Type B pancreatic cell (in vitro differentiated cells): Measurements from ENCODE around the gene PRPSAP1. TPM values are rescaled to one million over a fixed set of nuclear protein-coding genes. Genes with fewer than 3 reads are reported as not detected.

ENCODE experiments used
- DNase-seq: peaks from one replicate; pipeline ENCODE4 v3.0.0; 2021; ENCODE audit warnings: mixed read lengths; ENCODE audit not compliant: unreplicated experiment; ENCODE audit errors: extremely low spot score
- H3K27ac Mint-ChIP-seq: 2 replicates; pipeline ENCODE4 v1.8.0; 2021; ENCODE audit warnings: mild to moderate bottlenecking, mixed read lengths
- H3K27me3 Mint-ChIP-seq: 2 replicates; pipeline ENCODE4 v1.8.0; 2021; ENCODE audit warnings: mixed read lengths
- H3K36me3 Mint-ChIP-seq: 2 replicates; pipeline ENCODE4 v1.8.0; 2021; ENCODE audit warnings: mixed read lengths
- H3K4me1 Mint-ChIP-seq: one replicate; pipeline ENCODE4 v1.8.0; 2021; ENCODE audit warnings: mixed read lengths; ENCODE audit not compliant: unreplicated experiment
- H3K4me3 Mint-ChIP-seq: 2 replicates; pipeline ENCODE4 v1.8.0; 2021; ENCODE audit warnings: mild to moderate bottlenecking, mixed read lengths
- H3K9me3 Mint-ChIP-seq: 2 replicates; pipeline ENCODE4 v1.8.0; 2021; ENCODE audit warnings: mixed read lengths
- CTCF ChIP-seq: fragments of 200-600 bp; sonication (generic); conservative IDR thresholded peaks from 2 replicates; pipeline ENCODE4 v1.5.0; 2021; ENCODE audit warnings: antibody characterized with exemption, mild to moderate bottlenecking
- total RNA-seq: library from RNA; stranded (reverse); gene quantifications from 2 replicates; pipeline ENCODE4 v1.2.1, GENCODE V29; 2021; ENCODE audit warnings: low replicate concordance

The PRPSAP1 gene
- total RNA-seq, 1 donor from 2014 or later, result 82.0 TPM

DNA sequence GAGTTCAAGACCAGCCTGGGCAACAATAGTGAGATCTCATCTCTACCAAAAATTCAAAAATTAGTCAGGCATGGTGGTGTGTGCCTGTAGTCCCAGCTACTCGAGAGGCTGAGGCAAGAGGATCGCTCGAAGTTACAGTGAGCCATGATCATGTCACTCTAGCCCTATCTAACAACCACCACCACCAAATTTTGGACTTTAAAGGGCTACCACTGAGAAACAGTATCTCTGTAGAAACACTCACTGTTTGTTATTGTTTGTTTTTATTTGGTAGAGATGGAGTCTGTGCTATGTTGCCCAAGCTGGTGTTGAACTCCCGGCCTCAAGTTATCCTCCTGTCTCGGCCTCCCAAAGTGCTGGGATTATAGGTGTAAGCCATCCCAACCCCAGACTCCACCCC is 89.8 kb downstream of the PRPSAP1 start:
- Mint-ChIP-seq H3K27ac (peak overlapping the region; percentile 95), H3K9me3 (no peaks in the 10 kb centered on the region), H3K27me3 (no peaks in the 10 kb centered on the region), H3K36me3 (peaks cover 6% of the 10 kb centered on the region), H3K4me3 (peak overlapping the region; percentile 85), H3K4me1 (peaks cover 42% of the 10 kb centered on the region)
- no peak for DNase-seq
- TF ChIP-seq CTCF, result no peak

DNA sequence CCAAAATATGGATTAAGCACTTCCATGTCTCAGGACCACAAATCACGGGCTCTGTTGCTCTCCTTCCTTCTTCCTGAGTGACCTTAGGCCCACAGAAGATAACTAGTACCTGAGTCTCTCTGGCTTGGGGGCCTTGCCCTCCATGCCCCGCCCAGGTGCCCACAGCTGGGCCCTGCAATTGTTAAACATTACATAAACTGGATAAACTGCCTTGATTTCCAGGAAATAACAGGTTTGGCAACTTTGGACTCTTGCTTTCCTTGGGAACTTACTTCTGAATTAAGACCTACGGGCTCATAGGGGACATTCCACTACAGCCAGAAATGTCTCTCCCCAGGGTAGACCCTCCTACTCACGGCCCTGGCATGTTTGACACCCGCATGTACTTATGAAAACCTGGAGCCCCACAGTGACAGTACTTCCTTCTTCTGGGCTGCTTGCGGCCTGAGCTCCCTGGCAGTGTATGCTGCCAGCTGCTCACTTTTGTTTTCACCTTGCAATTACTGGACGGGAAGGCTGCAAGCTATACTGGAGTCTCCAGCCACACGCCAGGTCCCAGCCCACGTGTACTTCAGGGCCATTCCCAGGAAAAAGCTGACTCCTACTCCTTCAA is 90.9 kb downstream of the PRPSAP1 start:
- no peaks in the 10 kb centered on the region for H3K27me3 Mint-ChIP-seq
- H3K4me3 Mint-ChIP-seq, result peak overlapping the region; percentile 74
- H3K36me3 Mint-ChIP-seq, result peaks cover 2% of the 10 kb centered on the region
- no peaks in the 10 kb centered on the region for H3K9me3 Mint-ChIP-seq
- DNase-seq, result no peak
- peak overlapping the region; percentile 95 for H3K27ac Mint-ChIP-seq
- peaks cover 42% of the 10 kb centered on the region for H3K4me1 Mint-ChIP-seq
- TF ChIP-seq CTCF, result no peak

DNA sequence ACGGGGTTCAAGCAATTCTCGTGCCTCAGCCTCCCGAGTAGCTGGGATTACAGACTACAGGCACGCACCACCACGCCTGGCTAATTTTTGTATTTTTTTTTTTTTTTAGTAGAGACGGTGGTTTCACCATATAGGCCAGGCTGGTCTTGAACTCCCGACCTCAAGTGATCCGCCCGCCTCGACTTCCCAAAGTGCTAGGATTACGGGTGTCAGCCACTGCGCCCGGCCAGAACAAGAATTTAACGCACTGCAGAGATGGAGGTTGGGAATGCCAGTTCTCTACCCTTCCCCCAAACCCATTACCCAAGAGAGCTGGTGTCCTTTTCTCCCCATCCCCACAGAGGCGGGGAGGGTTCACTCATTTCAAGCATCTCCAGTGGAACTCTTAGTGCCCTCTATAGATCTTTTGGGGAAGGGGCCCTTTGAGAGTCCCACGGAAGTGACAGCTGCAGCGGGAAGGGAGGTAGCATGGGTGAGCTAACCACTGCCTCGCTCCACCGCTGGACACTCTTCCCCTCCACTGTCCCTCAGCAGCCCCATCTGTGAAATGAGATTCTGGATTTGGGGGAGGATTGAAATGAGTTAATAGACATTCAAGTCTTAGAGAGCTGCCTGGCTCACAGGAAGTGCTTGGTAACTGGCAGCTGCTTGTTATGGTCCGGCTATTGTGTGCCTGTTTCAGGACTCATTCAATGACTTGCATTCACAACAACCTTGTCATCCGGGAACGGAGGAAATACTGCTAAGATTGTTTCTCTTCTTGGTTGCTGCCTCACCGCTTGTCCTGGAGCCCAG is 92.1 kb downstream of the PRPSAP1 start:
- DNase-seq, result no peak
- H3K4me1 Mint-ChIP-seq, result peaks cover 40% of the 10 kb centered on the region

DNA sequence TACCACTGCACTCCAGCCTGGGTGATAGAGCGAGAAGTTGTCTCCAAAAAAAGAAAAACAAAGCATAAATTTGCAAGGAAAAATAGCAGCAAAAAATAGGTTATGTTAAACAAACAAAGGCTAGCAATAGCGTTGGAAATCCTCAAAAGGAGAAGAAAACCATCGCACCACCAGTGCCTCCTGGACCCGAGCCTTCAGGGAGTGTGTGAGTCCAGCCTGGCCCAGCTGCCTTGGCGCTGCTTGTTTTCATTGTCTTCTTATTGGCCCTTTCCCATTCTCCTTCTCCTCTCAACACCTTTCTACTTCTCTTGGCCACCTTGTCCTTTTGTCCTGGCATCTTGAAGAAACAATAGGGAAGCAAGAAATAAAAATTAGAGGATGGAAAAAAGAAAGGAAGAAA is 93.0 kb downstream of the PRPSAP1 start:
- no peaks in the 10 kb centered on the region for H3K9me3 Mint-ChIP-seq
- no peak for TF ChIP-seq CTCF
- peak overlapping the region; percentile 65 for H3K27ac Mint-ChIP-seq
- no peak for DNase-seq
- no peaks in the 10 kb centered on the region for H3K36me3 Mint-ChIP-seq
- H3K4me3 Mint-ChIP-seq, result no peak overlapping the region
- H3K27me3 Mint-ChIP-seq, result no peaks in the 10 kb centered on the region
- H3K4me1 Mint-ChIP-seq, result peaks cover 43% of the 10 kb centered on the region

More for the DNA sequence above, 92.1 kb downstream of the PRPSAP1 start:
- Mint-ChIP-seq H3K36me3 (no peaks in the 10 kb centered on the region), H3K27ac (peak overlapping the region; percentile 95), H3K9me3 (no peaks in the 10 kb centered on the region), H3K4me3 (no peak overlapping the region), H3K27me3 (no peaks in the 10 kb centered on the region)
- TF ChIP-seq CTCF, result no peak

DNA sequence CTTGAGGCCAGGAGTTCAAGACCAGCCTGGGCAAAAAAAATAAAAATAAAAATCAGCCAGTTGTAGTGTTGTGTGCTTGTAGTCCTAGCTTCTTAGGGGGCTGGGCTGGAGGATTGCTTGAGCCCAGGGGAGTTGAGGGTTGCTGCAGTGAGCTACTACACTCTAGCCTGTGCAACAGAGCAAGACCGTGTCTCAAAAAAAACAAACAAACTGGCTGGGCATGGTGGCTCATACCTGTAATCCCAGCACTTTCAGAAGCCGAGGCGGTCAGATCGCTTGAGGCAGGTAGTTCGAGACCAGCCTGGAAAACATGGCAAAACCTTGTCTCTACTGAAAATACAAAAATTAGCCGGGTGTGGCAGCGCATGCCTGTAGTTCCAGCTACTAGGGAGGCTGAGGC is 93.5 kb downstream of the PRPSAP1 start:
- peaks cover 47% of the 10 kb centered on the region for H3K4me1 Mint-ChIP-seq
- peak overlapping the region; percentile 96 for H3K27ac Mint-ChIP-seq
- no peaks in the 10 kb centered on the region for H3K9me3 Mint-ChIP-seq
- no peaks in the 10 kb centered on the region for H3K36me3 Mint-ChIP-seq
- no peaks in the 10 kb centered on the region for H3K27me3 Mint-ChIP-seq
- no peak overlapping the region for H3K4me3 Mint-ChIP-seq
- DNase-seq, result no peak
- TF ChIP-seq CTCF, result no peak

Other genes with a start within 250 kb of the PRPSAP1 start
- gene FOXJ1, start 212.7 kb downstream of the PRPSAP1 start, total RNA-seq, result 5.3 and 18.2 TPM in 2 replicates
- 5.4 and 27.0 TPM in 2 replicates for gene RNF157, start 113.4 kb downstream of the PRPSAP1 start, total RNA-seq
- gene UBALD2, start 88.6 kb downstream of the PRPSAP1 start, total RNA-seq, result 46.9 and 53.1 TPM in 2 replicates
- 3.9 and 11.7 TPM in 2 replicates for gene QRICH2, start 45.6 kb downstream of the PRPSAP1 start, total RNA-seq
- 4.3 and 26.8 TPM in 2 replicates for gene SPHK1, start 30.7 kb upstream of the PRPSAP1 start, total RNA-seq
- gene UBE2O, start 99.2 kb upstream of the PRPSAP1 start, total RNA-seq, result 38.5 and 51.5 TPM in 2 replicates
- gene AANAT, start 113.7 kb upstream of the PRPSAP1 start, total RNA-seq, result not detected in 2 replicates
- gene RHBDF2, start 147.5 kb upstream of the PRPSAP1 start, total RNA-seq, result 12.3 and 17.2 TPM in 2 replicates
- gene CYGB, start 183.8 kb upstream of the PRPSAP1 start, total RNA-seq, result 2.5 and 10.0 TPM in 2 replicates
- 0.33 and 3.3 TPM in 2 replicates for gene PRCD, start 186.1 kb upstream of the PRPSAP1 start, total RNA-seq
- gene ST6GALNAC2, start 231.9 kb upstream of the PRPSAP1 start, total RNA-seq, result 4.3 and 10.4 TPM in 2 replicates